WTC11 (cell line): ENCODE measurements around the gene COL19A1.

Experiments used
- ESRRA ChIP-seq: sonication (generic); formaldehyde crosslinking; IDR thresholded peaks from 2 replicates; pipeline ENCODE4 v1.8.1; 2022; ENCODE audit warnings: mild to moderate bottlenecking, missing genetic modification reagents, borderline replicate concordance
- FOXK1 ChIP-seq: sonication (generic); formaldehyde crosslinking; IDR thresholded peaks from 2 replicates; pipeline ENCODE4 v1.8.0; 2022; ENCODE audit warnings: mild to moderate bottlenecking, moderate library complexity, missing genetic modification reagents
- TP53 ChIP-seq: sonication (generic); formaldehyde crosslinking; IDR thresholded peaks from 2 replicates; pipeline ENCODE4 v1.8.1; 2023; ENCODE audit warnings: mild to moderate bottlenecking, missing genetic modification reagents
- ZNF138 ChIP-seq: sonication (generic); formaldehyde crosslinking; conservative IDR thresholded peaks from 2 replicates; pipeline ENCODE4 v1.8.1; 2022; ENCODE audit warnings: mild to moderate bottlenecking, moderate library complexity, missing genetic modification reagents
- TF ChIP-seq, protein P1 (sequence below): fragments of 200-600 bp; IDR thresholded peaks from 2 replicates; pipeline ENCODE4 v1.8.0; 2022; ENCODE audit warnings: antibody characterized with exemption
- TF ChIP-seq, protein P2 (sequence below): sonication (generic); formaldehyde crosslinking; IDR thresholded peaks from 2 replicates; pipeline ENCODE4 v1.8.0; 2022; ENCODE audit warnings: mild to moderate bottlenecking, missing genetic modification reagents
- TF ChIP-seq, protein P3 (sequence below): sonication (generic); formaldehyde crosslinking; IDR thresholded peaks from 2 replicates; pipeline ENCODE4 v1.8.1; 2022; ENCODE audit warnings: mild to moderate bottlenecking, missing genetic modification reagents, moderate library complexity, borderline replicate concordance
- TF ChIP-seq, protein P4 (sequence below): sonication (generic); formaldehyde crosslinking; conservative IDR thresholded peaks from 2 replicates; pipeline ENCODE4 v1.8.1; 2022; ENCODE audit warnings: mild to moderate bottlenecking, missing genetic modification reagents
- TF ChIP-seq, protein P5 (sequence below): sonication (generic); formaldehyde crosslinking; IDR thresholded peaks from 2 replicates; pipeline ENCODE4 v1.8.1; 2022; ENCODE audit warnings: low read depth, missing genetic modification reagents, borderline replicate concordance

DNA sequence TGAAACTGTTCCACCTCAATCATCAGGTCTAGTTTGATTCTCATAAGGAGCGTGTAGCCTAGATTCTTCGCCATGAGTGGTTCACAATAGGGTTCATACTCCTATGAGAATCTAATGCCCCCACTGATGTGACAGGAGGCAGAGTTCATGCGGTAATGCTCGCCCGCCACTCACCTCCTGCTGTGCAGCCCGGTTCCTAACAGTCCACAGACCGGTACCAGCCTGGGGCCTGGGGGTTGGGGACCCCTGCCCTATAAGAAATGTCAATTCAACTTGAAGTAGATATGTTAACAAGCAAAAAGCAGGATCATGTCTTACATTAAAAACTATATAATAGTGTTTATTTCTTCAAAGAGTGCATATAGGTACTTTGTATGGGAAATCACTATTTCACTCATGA lies 216.5 kb downstream of the COL19A1 start:
- TF ChIP-seq, protein P1, sequence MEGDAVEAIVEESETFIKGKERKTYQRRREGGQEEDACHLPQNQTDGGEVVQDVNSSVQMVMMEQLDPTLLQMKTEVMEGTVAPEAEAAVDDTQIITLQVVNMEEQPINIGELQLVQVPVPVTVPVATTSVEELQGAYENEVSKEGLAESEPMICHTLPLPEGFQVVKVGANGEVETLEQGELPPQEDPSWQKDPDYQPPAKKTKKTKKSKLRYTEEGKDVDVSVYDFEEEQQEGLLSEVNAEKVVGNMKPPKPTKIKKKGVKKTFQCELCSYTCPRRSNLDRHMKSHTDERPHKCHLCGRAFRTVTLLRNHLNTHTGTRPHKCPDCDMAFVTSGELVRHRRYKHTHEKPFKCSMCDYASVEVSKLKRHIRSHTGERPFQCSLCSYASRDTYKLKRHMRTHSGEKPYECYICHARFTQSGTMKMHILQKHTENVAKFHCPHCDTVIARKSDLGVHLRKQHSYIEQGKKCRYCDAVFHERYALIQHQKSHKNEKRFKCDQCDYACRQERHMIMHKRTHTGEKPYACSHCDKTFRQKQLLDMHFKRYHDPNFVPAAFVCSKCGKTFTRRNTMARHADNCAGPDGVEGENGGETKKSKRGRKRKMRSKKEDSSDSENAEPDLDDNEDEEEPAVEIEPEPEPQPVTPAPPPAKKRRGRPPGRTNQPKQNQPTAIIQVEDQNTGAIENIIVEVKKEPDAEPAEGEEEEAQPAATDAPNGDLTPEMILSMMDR, result no peak
- TF ChIP-seq, protein P2, sequence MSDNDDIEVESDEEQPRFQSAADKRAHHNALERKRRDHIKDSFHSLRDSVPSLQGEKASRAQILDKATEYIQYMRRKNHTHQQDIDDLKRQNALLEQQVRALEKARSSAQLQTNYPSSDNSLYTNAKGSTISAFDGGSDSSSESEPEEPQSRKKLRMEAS, result no peak
- TF ChIP-seq, protein P3, sequence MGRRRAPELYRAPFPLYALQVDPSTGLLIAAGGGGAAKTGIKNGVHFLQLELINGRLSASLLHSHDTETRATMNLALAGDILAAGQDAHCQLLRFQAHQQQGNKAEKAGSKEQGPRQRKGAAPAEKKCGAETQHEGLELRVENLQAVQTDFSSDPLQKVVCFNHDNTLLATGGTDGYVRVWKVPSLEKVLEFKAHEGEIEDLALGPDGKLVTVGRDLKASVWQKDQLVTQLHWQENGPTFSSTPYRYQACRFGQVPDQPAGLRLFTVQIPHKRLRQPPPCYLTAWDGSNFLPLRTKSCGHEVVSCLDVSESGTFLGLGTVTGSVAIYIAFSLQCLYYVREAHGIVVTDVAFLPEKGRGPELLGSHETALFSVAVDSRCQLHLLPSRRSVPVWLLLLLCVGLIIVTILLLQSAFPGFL (CRISPR knock-in tag), result no peak
- TF ChIP-seq, protein P4, sequence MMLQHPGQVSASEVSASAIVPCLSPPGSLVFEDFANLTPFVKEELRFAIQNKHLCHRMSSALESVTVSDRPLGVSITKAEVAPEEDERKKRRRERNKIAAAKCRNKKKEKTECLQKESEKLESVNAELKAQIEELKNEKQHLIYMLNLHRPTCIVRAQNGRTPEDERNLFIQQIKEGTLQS (CRISPR knock-in tag), result no peak
- TF ChIP-seq TP53, result no peak
- no peak for TF ChIP-seq ESRRA (CRISPR knock-in tag)
- no peak for TF ChIP-seq ZNF138 (CRISPR knock-in tag)
- no peak for TF ChIP-seq FOXK1 (CRISPR knock-in tag)
- TF ChIP-seq, protein P5, sequence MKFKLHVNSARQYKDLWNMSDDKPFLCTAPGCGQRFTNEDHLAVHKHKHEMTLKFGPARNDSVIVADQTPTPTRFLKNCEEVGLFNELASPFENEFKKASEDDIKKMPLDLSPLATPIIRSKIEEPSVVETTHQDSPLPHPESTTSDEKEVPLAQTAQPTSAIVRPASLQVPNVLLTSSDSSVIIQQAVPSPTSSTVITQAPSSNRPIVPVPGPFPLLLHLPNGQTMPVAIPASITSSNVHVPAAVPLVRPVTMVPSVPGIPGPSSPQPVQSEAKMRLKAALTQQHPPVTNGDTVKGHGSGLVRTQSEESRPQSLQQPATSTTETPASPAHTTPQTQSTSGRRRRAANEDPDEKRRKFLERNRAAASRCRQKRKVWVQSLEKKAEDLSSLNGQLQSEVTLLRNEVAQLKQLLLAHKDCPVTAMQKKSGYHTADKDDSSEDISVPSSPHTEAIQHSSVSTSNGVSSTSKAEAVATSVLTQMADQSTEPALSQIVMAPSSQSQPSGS (CRISPR knock-in tag), result no peak
